D721Med (cell line): ENCODE measurements around the gene FAM13A.

Experiments used
- DNase-seq: peaks from one replicate; pipeline ENCODE4 v3.0.0; 2011; ENCODE audit warnings: low spot score; ENCODE audit not compliant: insufficient read length
- FAIRE-seq: peaks from 2 replicates; lab custom pipeline; 2011; peaks lifted over from hg19 to GRCh38; lab: Jason Lieb, UNC
- TF ChIP-seq, protein P1 (sequence below): IDR thresholded peaks from 2 replicates; pipeline ENCODE4 v1.5.1; 2012; ENCODE audit warnings: mild to moderate bottlenecking, control low read depth; ENCODE audit not compliant: insufficient read depth; ENCODE audit errors: missing control alignments

Gene FAM13A

DNA sequence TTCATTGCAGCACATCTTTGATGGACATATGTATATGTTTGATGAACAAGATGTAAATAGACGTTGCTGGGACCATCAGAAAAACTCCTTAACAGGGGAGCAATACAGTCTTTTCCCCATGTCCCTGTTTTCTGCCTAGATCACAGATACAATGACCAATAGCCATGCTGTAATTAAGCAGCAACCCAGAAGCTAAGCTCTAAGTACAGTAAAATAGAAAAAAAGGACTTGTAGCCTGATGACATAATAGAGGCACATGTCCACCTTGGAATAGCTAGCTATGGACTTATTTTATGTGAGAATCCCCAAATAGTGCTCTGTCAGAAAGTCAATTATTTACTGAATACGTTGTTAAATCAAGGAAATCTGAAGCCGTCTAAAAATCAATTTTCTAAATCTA, 14.9 kb downstream of the FAM13A start:
- FAIRE-seq (no peak), DNase-seq (no peak)
- TF ChIP-seq, protein P1, sequence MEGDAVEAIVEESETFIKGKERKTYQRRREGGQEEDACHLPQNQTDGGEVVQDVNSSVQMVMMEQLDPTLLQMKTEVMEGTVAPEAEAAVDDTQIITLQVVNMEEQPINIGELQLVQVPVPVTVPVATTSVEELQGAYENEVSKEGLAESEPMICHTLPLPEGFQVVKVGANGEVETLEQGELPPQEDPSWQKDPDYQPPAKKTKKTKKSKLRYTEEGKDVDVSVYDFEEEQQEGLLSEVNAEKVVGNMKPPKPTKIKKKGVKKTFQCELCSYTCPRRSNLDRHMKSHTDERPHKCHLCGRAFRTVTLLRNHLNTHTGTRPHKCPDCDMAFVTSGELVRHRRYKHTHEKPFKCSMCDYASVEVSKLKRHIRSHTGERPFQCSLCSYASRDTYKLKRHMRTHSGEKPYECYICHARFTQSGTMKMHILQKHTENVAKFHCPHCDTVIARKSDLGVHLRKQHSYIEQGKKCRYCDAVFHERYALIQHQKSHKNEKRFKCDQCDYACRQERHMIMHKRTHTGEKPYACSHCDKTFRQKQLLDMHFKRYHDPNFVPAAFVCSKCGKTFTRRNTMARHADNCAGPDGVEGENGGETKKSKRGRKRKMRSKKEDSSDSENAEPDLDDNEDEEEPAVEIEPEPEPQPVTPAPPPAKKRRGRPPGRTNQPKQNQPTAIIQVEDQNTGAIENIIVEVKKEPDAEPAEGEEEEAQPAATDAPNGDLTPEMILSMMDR = no peak

DNA sequence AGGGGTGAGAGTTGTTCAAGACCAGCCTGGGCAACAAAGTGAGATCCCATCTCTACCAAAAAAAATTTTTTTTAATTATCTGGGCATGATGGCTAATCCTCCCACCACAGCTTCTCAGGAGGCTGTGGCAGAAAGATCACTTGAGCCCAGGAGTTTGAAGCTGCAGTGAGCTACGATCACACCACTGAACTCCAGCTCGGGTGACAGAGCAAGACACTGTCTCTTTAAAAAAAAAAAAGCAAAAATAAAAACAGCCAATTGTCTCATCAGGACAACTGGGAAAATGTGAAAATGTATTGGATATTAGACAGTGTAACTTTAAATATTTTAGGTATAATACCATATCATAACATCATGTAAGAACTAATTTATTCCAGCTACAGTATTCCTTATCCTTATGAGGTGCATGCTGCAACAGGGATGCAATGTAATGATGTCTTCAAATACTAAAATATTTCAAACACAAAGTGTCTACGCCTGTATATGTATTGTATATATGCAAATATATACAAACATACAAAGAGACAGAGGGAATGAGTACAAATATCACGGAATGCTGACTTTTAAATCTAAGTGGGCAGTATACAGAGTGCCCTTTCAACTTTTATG, 17.2 kb downstream of the FAM13A start:
- TF ChIP-seq, protein P1 = no peak
- FAIRE-seq (no peak), DNase-seq (no peak)

DNA sequence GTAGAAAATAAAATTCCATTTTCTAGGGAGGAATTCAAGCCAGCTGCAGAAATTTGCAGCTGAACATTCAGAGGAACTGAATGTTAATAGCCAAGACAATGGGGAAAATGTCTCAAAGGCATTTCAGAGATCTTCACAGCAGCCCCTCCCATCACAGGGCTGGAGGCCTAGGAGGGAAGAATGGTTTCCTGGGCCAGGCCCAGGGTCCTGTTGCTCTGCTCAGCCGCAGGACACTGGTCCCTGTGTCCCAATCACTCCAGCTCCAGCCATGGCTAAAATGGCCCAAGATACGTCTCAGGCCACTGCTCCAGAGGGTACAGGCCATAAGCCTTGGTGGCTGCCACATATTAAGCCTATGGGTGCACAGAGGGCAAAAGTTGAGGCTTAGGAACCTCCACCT, 20.4 kb downstream of the FAM13A start:
- DNase-seq = no peak
- TF ChIP-seq, protein P1 = no peak
- no peak for FAIRE-seq

DNA sequence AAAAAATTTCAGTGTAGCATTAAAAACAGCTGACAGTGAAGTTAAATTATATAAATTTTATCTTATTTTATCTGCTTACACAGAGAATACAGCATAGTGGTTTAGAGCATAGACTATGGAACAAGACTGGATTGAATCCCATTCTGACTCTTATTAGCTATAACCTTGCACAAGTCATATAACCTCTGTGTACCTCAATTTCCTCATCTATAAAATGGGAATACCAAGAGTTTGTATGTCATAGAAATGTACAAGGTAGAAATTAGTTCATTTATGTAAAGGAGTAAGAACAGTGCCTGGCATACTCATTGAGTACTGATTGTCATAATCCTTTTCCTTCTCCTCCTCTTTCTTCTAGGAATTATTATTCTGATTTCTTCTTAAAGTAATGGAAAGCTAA, 25.7 kb downstream of the FAM13A start:
- FAIRE-seq (no peak), DNase-seq (no peak)
- TF ChIP-seq, protein P1 = no peak

DNA sequence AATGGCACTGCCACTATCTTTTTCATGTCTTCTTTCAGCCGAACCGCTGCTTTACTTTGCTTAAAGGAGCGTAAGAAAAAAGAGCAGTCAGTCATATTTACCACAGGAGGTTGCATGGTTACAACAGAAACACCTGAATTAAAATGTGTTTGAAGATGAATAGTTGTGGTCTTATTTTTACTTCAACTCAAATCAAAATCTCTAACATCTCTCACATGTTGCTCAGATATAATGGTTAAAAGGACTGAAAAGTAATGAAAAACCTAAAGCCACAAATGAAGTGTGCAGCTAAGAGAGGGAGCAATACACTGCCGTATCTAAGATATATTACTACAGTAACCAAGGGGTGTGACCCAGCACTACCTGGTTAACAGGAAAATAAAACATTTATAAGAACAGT, 27.4 kb downstream of the FAM13A start:
- no peak for DNase-seq
- no peak for FAIRE-seq
- TF ChIP-seq, protein P1 = no peak

DNA sequence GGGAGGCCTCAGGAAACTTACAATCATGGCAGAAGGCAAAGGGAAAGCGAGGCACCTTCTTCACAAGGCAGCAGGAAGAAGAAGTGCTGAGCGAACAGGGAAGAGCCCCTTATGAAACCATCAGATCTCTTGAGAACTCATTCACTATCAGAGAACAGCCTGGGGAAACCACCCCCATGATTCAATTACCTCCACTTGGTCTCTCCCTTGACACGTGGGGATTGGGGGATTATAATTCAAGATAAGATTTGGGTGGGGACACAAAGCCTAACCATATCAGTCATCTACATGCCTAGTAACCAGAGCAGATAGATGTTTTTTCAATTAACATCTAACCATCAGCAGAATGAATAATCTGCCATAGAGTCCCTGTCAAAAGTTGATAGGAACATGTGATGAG, 30.4 kb downstream of the FAM13A start:
- TF ChIP-seq, protein P1 = no peak
- DNase-seq = no peak
- no peak for FAIRE-seq

DNA sequence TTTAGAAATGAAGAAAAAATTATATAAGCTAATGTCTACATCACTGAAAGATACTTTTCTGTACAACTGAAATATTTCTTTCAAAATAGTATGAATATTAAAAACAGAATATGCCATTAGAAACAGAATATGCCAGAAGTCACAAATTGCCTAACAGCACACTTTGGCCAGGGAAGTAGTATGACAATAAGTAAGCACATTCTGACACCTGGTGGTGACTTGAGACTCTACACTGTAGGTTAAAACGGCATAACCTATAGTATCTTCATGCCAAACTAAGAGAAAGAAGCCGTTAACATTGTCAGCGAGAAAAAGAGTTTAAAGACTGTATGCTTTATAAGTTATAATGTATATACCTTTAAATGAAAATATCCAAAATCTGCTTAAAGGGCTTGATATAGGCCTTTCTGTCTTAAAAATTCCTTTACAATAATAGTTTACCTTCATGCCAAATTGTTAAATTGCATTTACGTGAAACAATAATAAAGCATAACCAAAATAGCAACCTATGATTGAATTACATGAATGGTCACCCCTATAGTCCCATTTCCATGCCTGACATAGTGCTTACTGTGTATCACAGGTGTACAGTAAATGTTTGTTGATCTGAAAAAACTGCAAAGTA, 32.8 kb downstream of the FAM13A start:
- no peak for DNase-seq
- FAIRE-seq = peak; percentile 75
- TF ChIP-seq, protein P1 = peak; percentile 83
